Stimulated activated CD4-positive, alpha-beta T cell treated with anti-CD3 and anti-CD28 coated beads, Interleukin-2, amount 100 ng/mL, for 4 hours (primary cell): ENCODE results near the gene FUBP1.
"Not testable (repeated sequence)": the region's sequence is repeated elsewhere in the genome, so short reads cannot be mapped to it uniquely, and the experiment has no call there.

Experiments used
- DNase-seq: peaks from one replicate; pipeline ENCODE4 v3.0.0-alpha.2; 2020; ENCODE audit warnings: low read depth

The FUBP1 gene

GRCh38 chr1:77945345-77945744 is 33.5 kb downstream of the FUBP1 start:
- no peak for DNase-seq

- no peak for DNase-seq
Observed at GRCh38 chr1:77942400-77943140, 36.3 kb downstream of the FUBP1 start.

GRCh38 chr1:77940921-77941570 is 37.8 kb downstream of the FUBP1 start:
- no peak for DNase-seq

- DNase-seq, result no peak
Observed at GRCh38 chr1:77938651-77939050, 40.2 kb downstream of the FUBP1 start.

- DNase-seq, result no peak
Observed at GRCh38 chr1:77929806-77930205, 49.1 kb downstream of the FUBP1 start.

- DNase-seq, result no peak
Observed at GRCh38 chr1:77927414-77927813, 51.5 kb downstream of the FUBP1 start.

GRCh38 chr1:77926561-77927357 is 52.1 kb downstream of the FUBP1 start:
- DNase-seq, result no peak

GRCh38 chr1:77925956-77926355 is 52.9 kb downstream of the FUBP1 start:
- no peak for DNase-seq

- no peak for DNase-seq
Observed at GRCh38 chr1:77925518-77925917, 53.4 kb downstream of the FUBP1 start.

GRCh38 chr1:77918918-77919317 is 60.0 kb downstream of the FUBP1 start:
- not testable (repeated sequence) for DNase-seq

GRCh38 chr1:77910116-77910515 is 68.8 kb downstream of the FUBP1 start:
- DNase-seq, result no peak

GRCh38 chr1:77906624-77907023 is 72.2 kb downstream of the FUBP1 start:
- no peak for DNase-seq

- DNase-seq, result no peak
Observed at GRCh38 chr1:77906019-77906545, 72.8 kb downstream of the FUBP1 start.

GRCh38 chr1:77905603-77906002 is 73.3 kb downstream of the FUBP1 start:
- DNase-seq, result no peak

GRCh38 chr1:77900687-77901293 is 78.1 kb downstream of the FUBP1 start:
- no peak for DNase-seq

GRCh38 chr1:77899647-77900320 is 79.1 kb downstream of the FUBP1 start:
- no peak for DNase-seq
